Measurements from ENCODE around the gene NPPA.

Gene NPPA

GRCh38 chr1:11842154-11843041, 5.2 kb downstream of the NPPA start:
- no peaks in the 10 kb centered on the region for H3K9me3 Mint-ChIP-seq

GRCh38 chr1:11841245-11842153, 6.1 kb downstream of the NPPA start:
- H3K27me3 Mint-ChIP-seq: no peaks in the 10 kb centered on the region
- H3K27ac Mint-ChIP-seq: no peak overlapping the region
- CTCF ChIA-PET: interaction anchor here (1.1 to 2.0 kb wide), 4 partner anchors 38 to 126 kb away, joined by 3 to 4 read pairs (median 4); no protein-coding TSS in a partner anchor
- H3K4me1 Mint-ChIP-seq: peaks cover 3% of the 10 kb centered on the region
- H3K36me3 Mint-ChIP-seq: peaks cover 32% of the 10 kb centered on the region
- H3K9me3 Mint-ChIP-seq: no peaks in the 10 kb centered on the region
- no peak for DNase-seq
- H3K4me3 Mint-ChIP-seq: no peak overlapping the region

More at GRCh38 chr1:11842154-11843041, 5.2 kb downstream of the NPPA start:
- DNase-seq: no peak
- CTCF ChIA-PET: interaction anchor here (0.6 to 2.0 kb wide), 3 partner anchors 50 to 65 kb away, joined by 4 read pairs; no protein-coding TSS in a partner anchor
- no peak overlapping the region for H3K27ac Mint-ChIP-seq
- H3K4me1 Mint-ChIP-seq: peaks cover 3% of the 10 kb centered on the region
- H3K36me3 Mint-ChIP-seq: peaks cover 31% of the 10 kb centered on the region
- no peaks in the 10 kb centered on the region for H3K27me3 Mint-ChIP-seq
- H3K4me3 Mint-ChIP-seq: no peak overlapping the region

GRCh38 chr1:11839727-11840705, 7.6 kb downstream of the NPPA start:
- peaks cover 32% of the 10 kb centered on the region for H3K36me3 Mint-ChIP-seq
- CTCF ChIA-PET: interaction anchor here (1.1 to 5.0 kb wide), 4 partner anchors 39 to 68 kb away, joined by 3 to 36 read pairs (median 4); no protein-coding TSS in a partner anchor
- H3K4me3 Mint-ChIP-seq: no peak overlapping the region
- H3K9me3 Mint-ChIP-seq: no peaks in the 10 kb centered on the region
- H3K4me1 Mint-ChIP-seq: peaks cover 3% of the 10 kb centered on the region
- H3K27me3 Mint-ChIP-seq: no peaks in the 10 kb centered on the region
- H3K27ac Mint-ChIP-seq: no peak overlapping the region
- no peak for DNase-seq

- CTCF ChIA-PET: interaction anchor here (0.6 to 5.0 kb wide), 11 partner anchors 9 to 192 kb away, joined by 3 to 36 read pairs (median 4); partner anchors contain the start of gene NPPA
Observed at GRCh38 chr1:11838349-11839272, 9.0 kb downstream of the NPPA start.

GRCh38 chr1:11837767-11838348, 9.7 kb downstream of the NPPA start:
- no peak overlapping the region for H3K27ac Mint-ChIP-seq
- no peaks in the 10 kb centered on the region for H3K9me3 Mint-ChIP-seq
- H3K36me3 Mint-ChIP-seq: peaks cover 27% of the 10 kb centered on the region
- peaks cover 3% of the 10 kb centered on the region for H3K4me1 Mint-ChIP-seq
- no peak overlapping the region for H3K4me3 Mint-ChIP-seq
- CTCF ChIA-PET: interaction anchor here (0.6 to 5.0 kb wide), 12 partner anchors 9 to 193 kb away, joined by 3 to 36 read pairs (median 4); partner anchors contain the start of gene NPPA
- H3K27me3 Mint-ChIP-seq: no peaks in the 10 kb centered on the region
- no peak for DNase-seq

More at GRCh38 chr1:11838349-11839272, 9.0 kb downstream of the NPPA start:
- no peak overlapping the region for H3K27ac Mint-ChIP-seq
- no peak overlapping the region for H3K4me3 Mint-ChIP-seq
- no peaks in the 10 kb centered on the region for H3K9me3 Mint-ChIP-seq
- peaks cover 3% of the 10 kb centered on the region for H3K4me1 Mint-ChIP-seq
- peaks cover 28% of the 10 kb centered on the region for H3K36me3 Mint-ChIP-seq
- peak; percentile 82 for DNase-seq
- no peaks in the 10 kb centered on the region for H3K27me3 Mint-ChIP-seq

GRCh38 chr1:11836955-11837766, 10.4 kb downstream of the NPPA start:
- Mint-ChIP-seq H3K4me1 (peaks cover 3% of the 10 kb centered on the region), H3K9me3 (no peaks in the 10 kb centered on the region), H3K36me3 (peaks cover 25% of the 10 kb centered on the region), H3K27ac (no peak overlapping the region), H3K4me3 (no peak overlapping the region), H3K27me3 (no peaks in the 10 kb centered on the region)
- DNase-seq: no peak
- CTCF ChIA-PET: interaction anchor here (0.6 to 5.0 kb wide), 9 partner anchors 8 to 283 kb away, joined by 3 to 36 read pairs (median 3); partner anchors contain the start of gene NPPA

- no peaks in the 10 kb centered on the region for H3K27me3 Mint-ChIP-seq
- DNase-seq: no peak
- CTCF ChIA-PET: interaction anchor here (0.6 to 5.0 kb wide), 3 partner anchors 49 to 63 kb away, joined by 3 to 36 read pairs (median 3); no protein-coding TSS in a partner anchor
- peaks cover 3% of the 10 kb centered on the region for H3K4me1 Mint-ChIP-seq
- H3K4me3 Mint-ChIP-seq: no peak overlapping the region
- H3K9me3 Mint-ChIP-seq: no peaks in the 10 kb centered on the region
- no peak overlapping the region for H3K27ac Mint-ChIP-seq
- peaks cover 20% of the 10 kb centered on the region for H3K36me3 Mint-ChIP-seq
Observed at GRCh38 chr1:11835441-11836225, 11.9 kb downstream of the NPPA start.

- no peaks in the 10 kb centered on the region for H3K27me3 Mint-ChIP-seq
- DNase-seq: no peak
- CTCF ChIA-PET: no interaction called here
- peaks cover 28% of the 10 kb centered on the region for H3K36me3 Mint-ChIP-seq
- no peak overlapping the region for H3K27ac Mint-ChIP-seq
- H3K4me3 Mint-ChIP-seq: no peak overlapping the region
- no peaks in the 10 kb centered on the region for H3K9me3 Mint-ChIP-seq
- peaks cover 3% of the 10 kb centered on the region for H3K4me1 Mint-ChIP-seq
Observed at GRCh38 chr1:11833900-11834299, 13.7 kb downstream of the NPPA start.

- CTCF ChIA-PET: no interaction called here
- no peaks in the 10 kb centered on the region for H3K27me3 Mint-ChIP-seq
- no peak overlapping the region for H3K27ac Mint-ChIP-seq
- H3K4me3 Mint-ChIP-seq: no peak overlapping the region
- DNase-seq: no peak
- no peaks in the 10 kb centered on the region for H3K9me3 Mint-ChIP-seq
- no peaks in the 10 kb centered on the region for H3K4me1 Mint-ChIP-seq
- peaks cover 27% of the 10 kb centered on the region for H3K36me3 Mint-ChIP-seq
Observed at GRCh38 chr1:11833497-11833896, 14.1 kb downstream of the NPPA start.

GRCh38 chr1:11831945-11832725, 15.4 kb downstream of the NPPA start:
- no peak for DNase-seq
- no peaks in the 10 kb centered on the region for H3K9me3 Mint-ChIP-seq
- H3K4me3 Mint-ChIP-seq: no peak overlapping the region
- no peak overlapping the region for H3K27ac Mint-ChIP-seq
- H3K36me3 Mint-ChIP-seq: peaks cover 27% of the 10 kb centered on the region
- CTCF ChIA-PET: interaction anchor here (1.0 to 1.1 kb wide), 2 partner anchors 60 to 62 kb away, joined by 3 read pairs; no protein-coding TSS in a partner anchor
- no peaks in the 10 kb centered on the region for H3K4me1 Mint-ChIP-seq
- no peaks in the 10 kb centered on the region for H3K27me3 Mint-ChIP-seq

All from activated naive CD4-positive, alpha-beta T cell treated with anti-CD3 and anti-CD28 coated beads, Interleukin-2, amount 10 ng/mL, durations not matched to agents 7 days and 5 days (primary cell).